Hematopoietic multipotent progenitor cell treated with erythropoietin and hydrocortisone succinate and interleukin-3 and kit ligand, for 4 days (in vitro differentiated cells): Measurements from ENCODE around the gene CSNK1A1.
"Not testable (repeated sequence)": the region's sequence is repeated elsewhere in the genome, so short reads cannot be mapped to it uniquely, and the experiment has no call there.

Experiments used
- DNase-seq: peaks from one replicate; pipeline ENCODE4 v3.0.0-alpha.2; 2015

Gene CSNK1A1

GRCh38 chr5:149551227-149552037 is at the start of gene CSNK1A1:
Gene CSNK1A1, minus strand, starts transcription at chr5:149551439. Its CDS starts 475 bp downstream, at chr5:149550964.
- DNase-seq: peak; percentile 99

GRCh38 chr5:149600932-149601331 is 49.7 kb upstream of the CSNK1A1 start:
- DNase-seq: no peak

GRCh38 chr5:149599375-149599774 is 48.1 kb upstream of the CSNK1A1 start:
- no peak for DNase-seq

- no peak for DNase-seq
Observed at GRCh38 chr5:149598966-149599365, 47.7 kb upstream of the CSNK1A1 start.

- DNase-seq: not testable (repeated sequence)
Observed at GRCh38 chr5:149598234-149598633, 47.0 kb upstream of the CSNK1A1 start.

GRCh38 chr5:149597618-149598017 is 46.4 kb upstream of the CSNK1A1 start:
- no peak for DNase-seq

GRCh38 chr5:149596712-149597111 is 45.5 kb upstream of the CSNK1A1 start:
- DNase-seq: no peak

- not testable (repeated sequence) for DNase-seq
Observed at GRCh38 chr5:149595105-149595504, 43.9 kb upstream of the CSNK1A1 start.

GRCh38 chr5:149594206-149594895 is 43.1 kb upstream of the CSNK1A1 start:
- no peak for DNase-seq

GRCh38 chr5:149593370-149593769 is 42.1 kb upstream of the CSNK1A1 start:
- no peak for DNase-seq

- DNase-seq: no peak
Observed at GRCh38 chr5:149588936-149589335, 37.7 kb upstream of the CSNK1A1 start.

GRCh38 chr5:149586708-149587318 is 35.6 kb upstream of the CSNK1A1 start:
- no peak for DNase-seq

- no peak for DNase-seq
Observed at GRCh38 chr5:149585910-149586309, 34.7 kb upstream of the CSNK1A1 start.

GRCh38 chr5:149584121-149584520 is 32.9 kb upstream of the CSNK1A1 start:
- no peak for DNase-seq

- no peak for DNase-seq
Observed at GRCh38 chr5:149583394-149583793, 32.2 kb upstream of the CSNK1A1 start.

GRCh38 chr5:149581931-149582768 is 30.9 kb upstream of the CSNK1A1 start:
- no peak for DNase-seq

GRCh38 chr5:149581192-149581861 is 30.1 kb upstream of the CSNK1A1 start, which contains the start of gene ARHGEF37:
Gene ARHGEF37, plus strand, starts transcription at chr5:149581498. Its CDS starts 16,272 bp downstream, at chr5:149597770.
- peak; percentile 72 for DNase-seq

- DNase-seq: peak; percentile 52
Observed at GRCh38 chr5:149580808-149581191, 29.6 kb upstream of the CSNK1A1 start.

- DNase-seq: no peak
Observed at GRCh38 chr5:149578896-149579295, 27.7 kb upstream of the CSNK1A1 start.

GRCh38 chr5:149576021-149576420 is 24.8 kb upstream of the CSNK1A1 start:
- DNase-seq: no peak

- no peak for DNase-seq
Observed at GRCh38 chr5:149575131-149575530, 23.9 kb upstream of the CSNK1A1 start.

GRCh38 chr5:149572576-149573231 is 21.5 kb upstream of the CSNK1A1 start:
- no peak for DNase-seq
